ENCODE data around the gene KTN1.

KTN1 gene

GRCh38 chr14:55579724-55580469, at the start of gene KTN1:
Gene KTN1, plus strand, starts transcription at chr14:55580207. Its CDS starts 31,842 bp downstream, at chr14:55612049.
- no peak for FAIRE-seq

GRCh38 chr14:55530464-55530863, 49.5 kb upstream of the KTN1 start:
- no peak for FAIRE-seq

GRCh38 chr14:55532645-55533344, 47.2 kb upstream of the KTN1 start:
- no peak for FAIRE-seq

GRCh38 chr14:55533960-55534359, 46.0 kb upstream of the KTN1 start:
- FAIRE-seq: no peak

GRCh38 chr14:55535516-55536203, 44.3 kb upstream of the KTN1 start:
- FAIRE-seq: no peak

- FAIRE-seq: no peak
Observed at GRCh38 chr14:55536204-55536708, 43.8 kb upstream of the KTN1 start.

- no peak for FAIRE-seq
Observed at GRCh38 chr14:55537782-55538181, 42.2 kb upstream of the KTN1 start.

GRCh38 chr14:55539975-55540374, 40.0 kb upstream of the KTN1 start:
- no peak for FAIRE-seq

- FAIRE-seq: no peak
Observed at GRCh38 chr14:55540847-55541773, 38.9 kb upstream of the KTN1 start.

GRCh38 chr14:55545779-55546178, 34.2 kb upstream of the KTN1 start:
- FAIRE-seq: no peak

GRCh38 chr14:55546212-55546874, 33.7 kb upstream of the KTN1 start:
- FAIRE-seq: no peak

- no peak for FAIRE-seq
Observed at GRCh38 chr14:55547650-55548315, 32.2 kb upstream of the KTN1 start.

GRCh38 chr14:55553791-55554190, 26.2 kb upstream of the KTN1 start:
- no peak for FAIRE-seq

- FAIRE-seq: no peak
Observed at GRCh38 chr14:55556929-55557623, 22.9 kb upstream of the KTN1 start.

- no peak for FAIRE-seq
Observed at GRCh38 chr14:55562135-55562534, 17.9 kb upstream of the KTN1 start.

- no peak for FAIRE-seq
Observed at GRCh38 chr14:55568618-55569017, 11.4 kb upstream of the KTN1 start.

- no peak for FAIRE-seq
Observed at GRCh38 chr14:55571125-55571889, 8.7 kb upstream of the KTN1 start.

- no peak for FAIRE-seq
Observed at GRCh38 chr14:55572578-55572977, 7.4 kb upstream of the KTN1 start.

GRCh38 chr14:55574988-55575387, 5.0 kb upstream of the KTN1 start:
- no peak for FAIRE-seq

GRCh38 chr14:55577229-55577628, 2.8 kb upstream of the KTN1 start:
- FAIRE-seq: no peak
